DND-41 (cell line): ENCODE results near the gene ABCC3.

Experiments used
- ATAC-seq: fragments of 200-7000 bp; cut with Tn5 transposase; 3 replicates; pipeline ENCODE4 v1.9.1; 2021; ENCODE audit warnings: low read depth; ENCODE audit not compliant: insufficient read depth
- DNase-seq: peaks from one replicate; pipeline ENCODE4 v3.0.0-alpha.2; 2020
- H2AFZ ChIP-seq: 2 replicates; pipeline ENCODE4 v1.6.0; 2012; ENCODE audit warnings: low read depth, low read length
- H3K27ac ChIP-seq: 2 replicates; pipeline ENCODE4 v1.5.1; 2012; ENCODE audit warnings: low read length, inconsistent platforms
- H3K27me3 ChIP-seq: fragments of 200-600 bp; sonication (generic); 2 replicates; pipeline ENCODE4 v1.6.0; 2012; ENCODE audit warnings: low read length, mild to moderate bottlenecking, inconsistent platforms; ENCODE audit not compliant: insufficient read depth, poor library complexity
- H3K36me3 ChIP-seq: 2 replicates; pipeline ENCODE4 v1.5.1; 2012; ENCODE audit warnings: low read length, inconsistent platforms; ENCODE audit not compliant: insufficient read depth
- H3K4me1 ChIP-seq: 2 replicates; pipeline ENCODE4 v1.5.1; 2012; ENCODE audit warnings: mild to moderate bottlenecking, low read length; ENCODE audit not compliant: insufficient read depth
- H3K4me2 ChIP-seq: 2 replicates; pipeline ENCODE4 v1.6.0; 2012; ENCODE audit warnings: mild to moderate bottlenecking, moderate library complexity, low read length, inconsistent platforms; ENCODE audit not compliant: insufficient read depth
- H3K4me3 ChIP-seq, 2 experiments: fragments of 200-600 bp in 1 of 2; shearing (Covaris generic) in 1 of 2; 2 replicates each; pipeline ENCODE4 v1.5.1; 2012 to 2016; ENCODE audit warnings: inconsistent platforms in 2 of 2, low read length in 2 of 2, mild to moderate bottlenecking in 2 of 2, low read depth in 1 of 2, moderate library complexity in 1 of 2
- H3K79me2 ChIP-seq: 2 replicates; pipeline ENCODE4 v1.6.0; 2012; ENCODE audit warnings: low read length, inconsistent platforms; ENCODE audit not compliant: insufficient read depth
- H3K9ac ChIP-seq: 2 replicates; pipeline ENCODE4 v1.6.0; 2012; ENCODE audit warnings: low read depth, mild to moderate bottlenecking, inconsistent platforms, low read length, moderate library complexity
- H3K9me3 ChIP-seq: 2 replicates; pipeline ENCODE4 v1.5.1; 2012; ENCODE audit warnings: low read length, moderate library complexity, mild to moderate bottlenecking, inconsistent platforms; ENCODE audit not compliant: insufficient read depth, severe bottlenecking
- H4K20me1 ChIP-seq: 2 replicates; pipeline ENCODE4 v1.6.0; 2012; ENCODE audit warnings: low read length; ENCODE audit not compliant: insufficient read depth
- CTCF ChIP-seq: IDR thresholded peaks from 2 replicates; pipeline ENCODE4 v1.5.1; 2012; ENCODE audit warnings: borderline replicate concordance, low read length, moderate library complexity, mild to moderate bottlenecking; ENCODE audit not compliant: poor library complexity, severe bottlenecking; ENCODE audit errors: extremely low read depth
- EZH2 ChIP-seq: IDR thresholded peaks from 3 replicates; pipeline ENCODE4 v1.6.1; 2012; ENCODE audit warnings: borderline replicate concordance, low read depth, mild to moderate bottlenecking, moderate library complexity, low read length, inconsistent platforms; ENCODE audit not compliant: severe bottlenecking

Gene ABCC3

GRCh38 chr17:50684612-50685333, 50.1 kb downstream of the ABCC3 start:
- Histone ChIP-seq H3K27ac (no peak overlapping the region), H3K4me2 (no peak overlapping the region), H3K9me3 (no peaks in the 10 kb centered on the region), H3K4me3 (no peak overlapping the region), H3K4me1 (no peaks in the 10 kb centered on the region), H3K27me3 (no peaks in the 10 kb centered on the region), H2AFZ (no peak overlapping the region), H3K9ac (no peak overlapping the region), H3K36me3 (no peaks in the 10 kb centered on the region), H4K20me1 (no peaks in the 10 kb centered on the region), H3K79me2 (no peaks in the 10 kb centered on the region)
- DNase-seq = no peak
- ATAC-seq = no peak
- TF ChIP-seq CTCF (no peak), EZH2 (no peak)

- TF ChIP-seq CTCF (no peak), EZH2 (no peak)
- no peak overlapping the region for H2AFZ ChIP-seq
- no peak overlapping the region for H3K9ac ChIP-seq
- no peak overlapping the region for H3K4me3 ChIP-seq
- DNase-seq (no peak), ATAC-seq (no peak)
- no peak overlapping the region for H3K27ac ChIP-seq
- H3K79me2 ChIP-seq = no peaks in the 10 kb centered on the region
- H3K4me2 ChIP-seq = no peak overlapping the region
- H3K27me3 ChIP-seq = no peaks in the 10 kb centered on the region
- H3K9me3 ChIP-seq = no peaks in the 10 kb centered on the region
- no peaks in the 10 kb centered on the region for H3K4me1 ChIP-seq
- H4K20me1 ChIP-seq = 0 out of 2 replicates have a peak, but pooled peaks cover 3% of the 10 kb centered on the region
- no peaks in the 10 kb centered on the region for H3K36me3 ChIP-seq
Measured at GRCh38 chr17:50685334-50685665, 50.6 kb downstream of the ABCC3 start.

GRCh38 chr17:50685691-50686493, 51.2 kb downstream of the ABCC3 start:
- no peak overlapping the region for H3K4me3 ChIP-seq
- no peak overlapping the region for H3K4me2 ChIP-seq
- H3K36me3 ChIP-seq = no peaks in the 10 kb centered on the region
- H2AFZ ChIP-seq = no peak overlapping the region
- H3K27ac ChIP-seq = no peak overlapping the region
- ATAC-seq = no peak
- no peak for DNase-seq
- H4K20me1 ChIP-seq = 0 out of 2 replicates have a peak, but pooled peaks cover 3% of the 10 kb centered on the region
- no peaks in the 10 kb centered on the region for H3K9me3 ChIP-seq
- no peaks in the 10 kb centered on the region for H3K79me2 ChIP-seq
- H3K27me3 ChIP-seq = no peaks in the 10 kb centered on the region
- no peaks in the 10 kb centered on the region for H3K4me1 ChIP-seq
- H3K9ac ChIP-seq = no peak overlapping the region
- TF ChIP-seq EZH2 (no peak), CTCF (no peak)
